Osteocyte (in vitro differentiated cells): ENCODE measurements around the gene OR7A5. TPM values are rescaled to one million over a fixed set of nuclear protein-coding genes. Genes with fewer than 3 reads are reported as not detected.

Source experiments
- DNase-seq: peaks from one replicate; pipeline ENCODE4 v3.0.0; 2021; ENCODE audit warnings: mixed read lengths; ENCODE audit not compliant: unreplicated experiment; ENCODE audit errors: extremely low spot score
- H3K27ac Mint-ChIP-seq: one replicate; pipeline ENCODE4 v1.8.0; 2021; ENCODE audit warnings: mild to moderate bottlenecking, mixed read lengths; ENCODE audit not compliant: unreplicated experiment
- H3K27me3 Mint-ChIP-seq: one replicate; pipeline ENCODE4 v1.8.0; 2021; ENCODE audit warnings: mixed read lengths; ENCODE audit not compliant: unreplicated experiment
- H3K36me3 Mint-ChIP-seq: one replicate; pipeline ENCODE4 v1.8.0; 2021; ENCODE audit warnings: mixed read lengths; ENCODE audit not compliant: unreplicated experiment
- H3K4me1 Mint-ChIP-seq: one replicate; pipeline ENCODE4 v1.8.0; 2021; ENCODE audit warnings: mixed read lengths; ENCODE audit not compliant: unreplicated experiment
- H3K4me3 Mint-ChIP-seq: one replicate; pipeline ENCODE4 v1.8.0; 2021; ENCODE audit warnings: mild to moderate bottlenecking, moderate library complexity, mixed read lengths; ENCODE audit not compliant: unreplicated experiment
- H3K9me3 Mint-ChIP-seq: one replicate; pipeline ENCODE4 v1.8.0; 2021; ENCODE audit warnings: mixed read lengths; ENCODE audit not compliant: unreplicated experiment
- total RNA-seq: library from RNA; stranded (reverse); gene quantifications from 2 replicates; pipeline ENCODE4 v1.2.1, GENCODE V29; 2021
- TF ChIP-seq, protein P1 (sequence below): fragments of 200-600 bp; sonication (generic); IDR thresholded peaks from 2 replicates; pipeline ENCODE4 v1.5.0; 2021; ENCODE audit warnings: antibody characterized with exemption, mild to moderate bottlenecking, moderate library complexity

The OR7A5 gene
- total RNA-seq, 1 donor from 2014 or later = not detected

- no peaks in the 10 kb centered on the region for H3K4me1 Mint-ChIP-seq
- H3K9me3 Mint-ChIP-seq = no peaks in the 10 kb centered on the region
- no peak overlapping the region for H3K27ac Mint-ChIP-seq
- TF ChIP-seq, protein P1, sequence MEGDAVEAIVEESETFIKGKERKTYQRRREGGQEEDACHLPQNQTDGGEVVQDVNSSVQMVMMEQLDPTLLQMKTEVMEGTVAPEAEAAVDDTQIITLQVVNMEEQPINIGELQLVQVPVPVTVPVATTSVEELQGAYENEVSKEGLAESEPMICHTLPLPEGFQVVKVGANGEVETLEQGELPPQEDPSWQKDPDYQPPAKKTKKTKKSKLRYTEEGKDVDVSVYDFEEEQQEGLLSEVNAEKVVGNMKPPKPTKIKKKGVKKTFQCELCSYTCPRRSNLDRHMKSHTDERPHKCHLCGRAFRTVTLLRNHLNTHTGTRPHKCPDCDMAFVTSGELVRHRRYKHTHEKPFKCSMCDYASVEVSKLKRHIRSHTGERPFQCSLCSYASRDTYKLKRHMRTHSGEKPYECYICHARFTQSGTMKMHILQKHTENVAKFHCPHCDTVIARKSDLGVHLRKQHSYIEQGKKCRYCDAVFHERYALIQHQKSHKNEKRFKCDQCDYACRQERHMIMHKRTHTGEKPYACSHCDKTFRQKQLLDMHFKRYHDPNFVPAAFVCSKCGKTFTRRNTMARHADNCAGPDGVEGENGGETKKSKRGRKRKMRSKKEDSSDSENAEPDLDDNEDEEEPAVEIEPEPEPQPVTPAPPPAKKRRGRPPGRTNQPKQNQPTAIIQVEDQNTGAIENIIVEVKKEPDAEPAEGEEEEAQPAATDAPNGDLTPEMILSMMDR = no peak
- H3K36me3 Mint-ChIP-seq = no peaks in the 10 kb centered on the region
- H3K4me3 Mint-ChIP-seq = no peak overlapping the region
- DNase-seq = no peak
- H3K27me3 Mint-ChIP-seq = no peaks in the 10 kb centered on the region
Observed at GRCh38 chr19:14826006-14826405, 9.0 kb downstream of the OR7A5 start.

GRCh38 chr19:14821937-14822336 lies 13.0 kb downstream of the OR7A5 start:
- TF ChIP-seq, protein P1 = no peak
- no peaks in the 10 kb centered on the region for H3K36me3 Mint-ChIP-seq
- H3K27me3 Mint-ChIP-seq = no peaks in the 10 kb centered on the region
- peaks cover under 1% of the 10 kb centered on the region for H3K9me3 Mint-ChIP-seq
- H3K4me1 Mint-ChIP-seq = no peaks in the 10 kb centered on the region
- no peak for DNase-seq
- no peak overlapping the region for H3K4me3 Mint-ChIP-seq
- no peak overlapping the region for H3K27ac Mint-ChIP-seq

GRCh38 chr19:14818588-14818987 lies 16.4 kb downstream of the OR7A5 start:
- DNase-seq = no peak
- no peaks in the 10 kb centered on the region for H3K27me3 Mint-ChIP-seq
- peaks cover 5% of the 10 kb centered on the region for H3K9me3 Mint-ChIP-seq
- no peak overlapping the region for H3K27ac Mint-ChIP-seq
- H3K4me1 Mint-ChIP-seq = no peaks in the 10 kb centered on the region
- no peaks in the 10 kb centered on the region for H3K36me3 Mint-ChIP-seq
- H3K4me3 Mint-ChIP-seq = no peak overlapping the region
- TF ChIP-seq, protein P1 = no peak

GRCh38 chr19:14817052-14817451 lies 17.9 kb downstream of the OR7A5 start:
- Mint-ChIP-seq H3K4me3 (no peak overlapping the region), H3K4me1 (no peaks in the 10 kb centered on the region), H3K27me3 (no peaks in the 10 kb centered on the region), H3K27ac (no peak overlapping the region), H3K9me3 (peaks cover 5% of the 10 kb centered on the region), H3K36me3 (no peaks in the 10 kb centered on the region)
- DNase-seq = no peak
- TF ChIP-seq, protein P1 = no peak

DNA sequence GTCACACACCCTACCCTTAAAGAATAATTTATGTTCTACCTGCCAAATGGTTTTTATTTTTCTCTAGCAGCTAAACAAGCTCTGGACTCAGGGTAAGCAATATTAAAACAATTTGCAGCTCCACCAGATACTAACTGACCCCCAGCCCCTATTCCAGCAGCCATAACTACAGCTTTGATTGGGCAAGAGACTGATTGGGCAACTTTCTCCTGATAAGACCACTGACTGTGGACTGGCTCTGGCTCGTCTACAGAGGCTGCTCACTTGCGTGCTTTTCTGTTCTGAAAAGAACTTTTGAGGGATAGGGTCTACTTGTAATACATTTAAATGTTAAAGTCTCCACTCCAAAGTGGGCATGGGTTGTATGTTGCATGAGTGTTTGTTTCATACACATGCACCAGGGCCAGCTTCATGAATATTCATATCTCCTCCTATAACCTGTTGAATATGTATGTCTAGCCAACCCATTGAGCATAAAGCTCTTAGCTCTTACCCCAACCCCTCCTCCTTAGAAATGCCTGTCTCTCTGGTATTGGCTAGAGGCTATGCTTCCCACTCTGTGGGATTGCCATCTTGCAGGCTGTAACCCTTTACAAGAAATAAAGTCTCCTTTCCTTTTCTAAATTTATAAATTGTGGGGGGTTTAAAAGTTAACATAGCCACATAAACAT lies 19.9 kb downstream of the OR7A5 start:
- Mint-ChIP-seq H3K4me1 (no peaks in the 10 kb centered on the region), H3K9me3 (peaks cover 5% of the 10 kb centered on the region), H3K36me3 (no peaks in the 10 kb centered on the region), H3K27me3 (no peaks in the 10 kb centered on the region), H3K27ac (no peak overlapping the region), H3K4me3 (no peak overlapping the region)
- TF ChIP-seq, protein P1 = no peak
- no peak for DNase-seq
